GM19099 (cell line): ENCODE measurements around the gene ACTR2.

Experiments
- POLR2A ChIP-seq: IDR thresholded peaks from 3 replicates; pipeline ENCODE4 v1.6.1; 2011; ENCODE audit warnings: low read depth; ENCODE audit not compliant: insufficient read length; ENCODE audit errors: extremely low read depth

ACTR2 gene

GRCh38 chr2:65264821-65265670 is 37.4 kb downstream of the ACTR2 start:
- TF ChIP-seq POLR2A: no peak

GRCh38 chr2:65265671-65266045 is 38.0 kb downstream of the ACTR2 start:
- TF ChIP-seq POLR2A: no peak

GRCh38 chr2:65267008-65267407 is 39.4 kb downstream of the ACTR2 start:
- no peak for TF ChIP-seq POLR2A

GRCh38 chr2:65268957-65269356 is 41.3 kb downstream of the ACTR2 start:
- no peak for TF ChIP-seq POLR2A

GRCh38 chr2:65273344-65273743 is 45.7 kb downstream of the ACTR2 start:
- TF ChIP-seq POLR2A: no peak

GRCh38 chr2:65275141-65275915 is 47.7 kb downstream of the ACTR2 start:
- no peak for TF ChIP-seq POLR2A

GRCh38 chr2:65276609-65277008 is 49.0 kb downstream of the ACTR2 start:
- TF ChIP-seq POLR2A: no peak

GRCh38 chr2:65277118-65277517 is 49.5 kb downstream of the ACTR2 start:
- no peak for TF ChIP-seq POLR2A

- TF ChIP-seq POLR2A: no peak
These were observed 50.3 kb downstream of the ACTR2 start for GRCh38 chr2:65277791-65278483.

- TF ChIP-seq POLR2A: no peak
These were observed 50.9 kb downstream of the ACTR2 start for GRCh38 chr2:65278531-65278981.

GRCh38 chr2:65279756-65280155 is 52.1 kb downstream of the ACTR2 start:
- no peak for TF ChIP-seq POLR2A

GRCh38 chr2:65281627-65282351 is 54.2 kb downstream of the ACTR2 start:
- no peak for TF ChIP-seq POLR2A

GRCh38 chr2:65282477-65283053 is 54.9 kb downstream of the ACTR2 start:
- no peak for TF ChIP-seq POLR2A

GRCh38 chr2:65287364-65287763 is 59.7 kb downstream of the ACTR2 start:
- no peak for TF ChIP-seq POLR2A
